HG02973 (cell line): Measurements from ENCODE around the gene PLCB4.
"Not testable (repeated sequence)": the region's sequence is repeated elsewhere in the genome, so short reads cannot be mapped to it uniquely, and the experiment has no call there.

Experiments used
- ATAC-seq: cut with Tn5 transposase; IDR thresholded peaks from one replicate; pipeline ENCODE4 v1.9.1; 2021; ENCODE audit warnings: moderate library complexity; ENCODE audit not compliant: unreplicated experiment

PLCB4 gene

GRCh38 chr20:9068841-9069663 is at the start of gene PLCB4:
PLCB4 (plus strand) TSS chr20:9069087; CDS start chr20:9307815, 238,728 bp downstream.
- no peak for ATAC-seq

GRCh38 chr20:9019833-9020232 is 49.1 kb upstream of the PLCB4 start:
- ATAC-seq: no peak

- ATAC-seq: no peak
Observed at GRCh38 chr20:9021216-9021615, 47.7 kb upstream of the PLCB4 start.

GRCh38 chr20:9021699-9022098 is 47.2 kb upstream of the PLCB4 start:
- no peak for ATAC-seq

- ATAC-seq: no peak
Observed at GRCh38 chr20:9022376-9022775, 46.5 kb upstream of the PLCB4 start.

GRCh38 chr20:9024606-9025005 is 44.3 kb upstream of the PLCB4 start:
- ATAC-seq: no peak

- ATAC-seq: no peak
Observed at GRCh38 chr20:9025011-9025410, 43.9 kb upstream of the PLCB4 start.

- no peak for ATAC-seq
Observed at GRCh38 chr20:9025643-9026042, 43.2 kb upstream of the PLCB4 start.

GRCh38 chr20:9027626-9028025 is 41.3 kb upstream of the PLCB4 start:
- no peak for ATAC-seq

- ATAC-seq: no peak
Observed at GRCh38 chr20:9028419-9028818, 40.5 kb upstream of the PLCB4 start.

GRCh38 chr20:9031991-9032390 is 36.9 kb upstream of the PLCB4 start:
- no peak for ATAC-seq

GRCh38 chr20:9032758-9033157 is 36.1 kb upstream of the PLCB4 start:
- ATAC-seq: no peak

GRCh38 chr20:9035126-9035525 is 33.8 kb upstream of the PLCB4 start:
- no peak for ATAC-seq

- no peak for ATAC-seq
Observed at GRCh38 chr20:9036593-9036992, 32.3 kb upstream of the PLCB4 start.

GRCh38 chr20:9038791-9039535 is 29.9 kb upstream of the PLCB4 start:
- ATAC-seq: no peak

GRCh38 chr20:9040863-9041524 is 27.9 kb upstream of the PLCB4 start:
- ATAC-seq: no peak

- ATAC-seq: no peak
Observed at GRCh38 chr20:9043364-9043763, 25.5 kb upstream of the PLCB4 start.

GRCh38 chr20:9047928-9048327 is 21.0 kb upstream of the PLCB4 start:
- not testable (repeated sequence) for ATAC-seq

GRCh38 chr20:9051508-9051907 is 17.4 kb upstream of the PLCB4 start:
- no peak for ATAC-seq

GRCh38 chr20:9052136-9052535 is 16.8 kb upstream of the PLCB4 start:
- ATAC-seq: no peak

- no peak for ATAC-seq
Observed at GRCh38 chr20:9053108-9053507, 15.8 kb upstream of the PLCB4 start.

- ATAC-seq: no peak
Observed at GRCh38 chr20:9054176-9054575, 14.7 kb upstream of the PLCB4 start.
